Dedifferentiated amniotic fluid mesenchymal stem cell (primary cell): ENCODE measurements around the gene LHFPL2.
A peak's percentile ranks its signal among the peaks of the same experiment; 100 is the strongest.

ENCODE experiments used
- DNase-seq: peaks from one replicate; pipeline ENCODE4 v3.0.0-alpha.2; 2016; ENCODE audit errors: extremely low spot score

Gene LHFPL2

GRCh38 chr5:78597068-78597973 lies 51.3 kb downstream of the LHFPL2 start:
- DNase-seq = peak; percentile 40

GRCh38 chr5:78595458-78595921 lies 53.1 kb downstream of the LHFPL2 start:
- DNase-seq = no peak

- DNase-seq = peak; percentile 96
Observed at GRCh38 chr5:78594610-78595457, 53.7 kb downstream of the LHFPL2 start.

- DNase-seq = no peak
Observed at GRCh38 chr5:78594021-78594420, 54.6 kb downstream of the LHFPL2 start.

- DNase-seq = no peak
Observed at GRCh38 chr5:78593465-78593864, 55.1 kb downstream of the LHFPL2 start.

GRCh38 chr5:78592735-78593386 lies 55.7 kb downstream of the LHFPL2 start:
- no peak for DNase-seq

- DNase-seq = no peak
Observed at GRCh38 chr5:78591972-78592700, 56.4 kb downstream of the LHFPL2 start.

GRCh38 chr5:78591138-78591612 lies 57.4 kb downstream of the LHFPL2 start:
- DNase-seq = peak; percentile 55

GRCh38 chr5:78589923-78590322 lies 58.6 kb downstream of the LHFPL2 start:
- no peak for DNase-seq

- DNase-seq = no peak
Observed at GRCh38 chr5:78588507-78588906, 60.1 kb downstream of the LHFPL2 start.

- DNase-seq = no peak
Observed at GRCh38 chr5:78587775-78588291, 60.7 kb downstream of the LHFPL2 start.

GRCh38 chr5:78587081-78587774 lies 61.3 kb downstream of the LHFPL2 start:
- DNase-seq = peak; percentile 33

GRCh38 chr5:78586251-78586650 lies 62.3 kb downstream of the LHFPL2 start:
- DNase-seq = peak; percentile 91

GRCh38 chr5:78578015-78578414 lies 70.6 kb downstream of the LHFPL2 start:
- no peak for DNase-seq

- no peak for DNase-seq
Observed at GRCh38 chr5:78577071-78577807, 71.3 kb downstream of the LHFPL2 start.

- DNase-seq = no peak
Observed at GRCh38 chr5:78576376-78576775, 72.2 kb downstream of the LHFPL2 start.

- no peak for DNase-seq
Observed at GRCh38 chr5:78574731-78575161, 73.8 kb downstream of the LHFPL2 start.

- DNase-seq = no peak
Observed at GRCh38 chr5:78574131-78574673, 74.4 kb downstream of the LHFPL2 start.

- DNase-seq = no peak
Observed at GRCh38 chr5:78573318-78573717, 75.3 kb downstream of the LHFPL2 start.
